SK-N-SH treated with all-trans-retinoic acid at 6 μM for 48 hours (cell line): ENCODE data around the gene CDH4.

ENCODE experiments used
- ATAC-seq: fragments of 200-7000 bp; cut with Tn5 transposase; 3 replicates; pipeline ENCODE4 v1.9.1; 2020; ENCODE audit warnings: mild to moderate bottlenecking, moderate library complexity
- ARNTL ChIP-seq: fragments of 450-650 bp; formaldehyde crosslinking; IDR thresholded peaks from 2 replicates; pipeline ENCODE4 v1.5.0; 2020; ENCODE audit warnings: low read depth, mild to moderate bottlenecking, moderate library complexity, borderline replicate concordance
- BACH2 ChIP-seq: fragments of 250-450 bp; sonication (Bioruptor Pico); IDR thresholded peaks from 2 replicates; pipeline ENCODE4 v1.9.0; 2021; ENCODE audit warnings: mild to moderate bottlenecking, borderline replicate concordance
- CSDC2 ChIP-seq: fragments of 250-450 bp; sonication (Bioruptor Pico); IDR thresholded peaks from 2 replicates; pipeline ENCODE4 v1.5.0; 2020; ENCODE audit warnings: mild to moderate bottlenecking, moderate library complexity
- ESRRG ChIP-seq: fragments of 250-450 bp; sonication (Bioruptor Pico); IDR thresholded peaks from 2 replicates; pipeline ENCODE4 v1.6.1; 2021; ENCODE audit warnings: mild to moderate bottlenecking
- GLIS3 ChIP-seq: fragments of 250-450 bp; sonication (Bioruptor Pico); IDR thresholded peaks from 2 replicates; pipeline ENCODE4 v1.5.0; 2020; ENCODE audit warnings: mild to moderate bottlenecking, moderate library complexity
- ISL1 ChIP-seq: fragments of 250-450 bp; sonication (Bioruptor Pico); IDR thresholded peaks from 2 replicates; pipeline ENCODE4 v2.1.2; 2022; ENCODE audit warnings: mild to moderate bottlenecking, moderate library complexity
- OSR1 ChIP-seq: fragments of 250-450 bp; sonication (Bioruptor Pico); IDR thresholded peaks from 2 replicates; pipeline ENCODE4 v1.8.0; 2022; ENCODE audit warnings: moderate library complexity, mild to moderate bottlenecking, inconsistent platforms
- PPARA ChIP-seq: fragments of 250-450 bp; sonication (Bioruptor Pico); IDR thresholded peaks from 2 replicates; pipeline ENCODE4 v1.5.0; 2020; ENCODE audit warnings: mild to moderate bottlenecking, borderline replicate concordance
- RARB ChIP-seq: fragments of 250-450 bp; sonication (Bioruptor Pico); IDR thresholded peaks from 2 replicates; pipeline ENCODE4 v1.8.0; 2021; ENCODE audit warnings: mild to moderate bottlenecking, moderate library complexity
- TCF4 ChIP-seq: fragments of 250-450 bp; sonication (Bioruptor Pico); IDR thresholded peaks from 2 replicates; pipeline ENCODE4 v1.8.0; 2021; ENCODE audit warnings: mild to moderate bottlenecking, moderate library complexity, borderline replicate concordance
- TOX ChIP-seq: fragments of 250-450 bp; sonication (Bioruptor Pico); IDR thresholded peaks from 2 replicates; pipeline ENCODE4 v1.8.0; 2021; ENCODE audit warnings: mild to moderate bottlenecking, moderate library complexity, borderline replicate concordance
- ZC3H10 ChIP-seq: fragments of 250-450 bp; sonication (Bioruptor Pico); IDR thresholded peaks from 2 replicates; pipeline ENCODE4 v1.5.1; 2021; ENCODE audit warnings: mild to moderate bottlenecking, moderate library complexity
- ZFP3 ChIP-seq: fragments of 250-450 bp; sonication (Bioruptor Pico); IDR thresholded peaks from 2 replicates; pipeline ENCODE4 v1.5.0; 2020; ENCODE audit warnings: mild to moderate bottlenecking, moderate library complexity
- ZFP30 ChIP-seq: fragments of 450-650 bp; formaldehyde crosslinking; IDR thresholded peaks from 2 replicates; pipeline ENCODE4 v1.5.0; 2022; ENCODE audit warnings: mild to moderate bottlenecking, moderate library complexity
- ZNF565 ChIP-seq: fragments of 450-650 bp; formaldehyde crosslinking; conservative IDR thresholded peaks from 2 replicates; pipeline ENCODE4 v1.5.0; 2020; ENCODE audit warnings: low read depth, mild to moderate bottlenecking, moderate library complexity
- ZNF70 ChIP-seq: fragments of 450-650 bp; formaldehyde crosslinking; IDR thresholded peaks from 2 replicates; pipeline ENCODE4 v1.5.0; 2020; ENCODE audit warnings: mild to moderate bottlenecking, moderate library complexity
- ZNF8 ChIP-seq: fragments of 450-650 bp; formaldehyde crosslinking; IDR thresholded peaks from 2 replicates; pipeline ENCODE4 v1.5.0; 2020; ENCODE audit warnings: mild to moderate bottlenecking, moderate library complexity
- TF ChIP-seq, protein P1 (sequence below): fragments of 250-450 bp; sonication (Bioruptor Pico); IDR thresholded peaks from 2 replicates; pipeline ENCODE4 v1.5.1; 2021; ENCODE audit warnings: mild to moderate bottlenecking, moderate library complexity
- TF ChIP-seq, protein P2 (sequence below): fragments of 250-450 bp; sonication (Bioruptor Pico); IDR thresholded peaks from 2 replicates; pipeline ENCODE4 v1.8.0; 2020; ENCODE audit warnings: mild to moderate bottlenecking, moderate library complexity, borderline replicate concordance
- TF ChIP-seq, protein P3 (sequence below): fragments of 250-450 bp; sonication (Bioruptor Pico); IDR thresholded peaks from 2 replicates; pipeline ENCODE4 v1.5.1; 2020; ENCODE audit warnings: low read depth, mild to moderate bottlenecking, moderate library complexity
- TF ChIP-seq, protein P4 (sequence below): fragments of 250-450 bp; sonication (Bioruptor Pico); IDR thresholded peaks from 2 replicates; pipeline ENCODE4 v1.5.0; 2020; ENCODE audit warnings: mild to moderate bottlenecking, moderate library complexity

CDH4 gene

DNA sequence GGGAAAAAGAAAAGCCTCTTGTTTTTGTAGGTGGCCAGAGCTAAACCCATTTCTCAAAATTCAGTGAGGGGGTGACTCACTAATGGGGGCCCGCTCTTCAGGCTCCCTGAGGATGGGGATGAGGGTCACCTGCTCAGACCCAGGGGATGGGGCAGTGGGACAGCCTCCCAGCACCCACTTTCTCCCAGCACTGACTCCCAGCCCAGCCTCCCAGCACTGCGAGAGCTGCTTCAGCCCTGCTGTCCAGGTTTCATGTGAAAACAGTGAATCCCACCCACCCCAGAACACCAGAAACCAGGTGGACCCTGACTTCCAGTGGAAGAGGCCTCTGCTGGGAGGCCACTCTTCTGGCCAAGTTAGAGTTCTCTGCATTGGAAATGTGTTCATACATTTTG is 362.6 kb downstream of the CDH4 start:
- no peak for TF ChIP-seq ISL1 (CRISPR knock-in tag)
- TF ChIP-seq ZC3H10: no peak
- TF ChIP-seq PPARA: no peak
- no peak for TF ChIP-seq ARNTL (CRISPR knock-in tag)
- TF ChIP-seq OSR1 (CRISPR knock-in tag): no peak
- TF ChIP-seq, protein P1, sequence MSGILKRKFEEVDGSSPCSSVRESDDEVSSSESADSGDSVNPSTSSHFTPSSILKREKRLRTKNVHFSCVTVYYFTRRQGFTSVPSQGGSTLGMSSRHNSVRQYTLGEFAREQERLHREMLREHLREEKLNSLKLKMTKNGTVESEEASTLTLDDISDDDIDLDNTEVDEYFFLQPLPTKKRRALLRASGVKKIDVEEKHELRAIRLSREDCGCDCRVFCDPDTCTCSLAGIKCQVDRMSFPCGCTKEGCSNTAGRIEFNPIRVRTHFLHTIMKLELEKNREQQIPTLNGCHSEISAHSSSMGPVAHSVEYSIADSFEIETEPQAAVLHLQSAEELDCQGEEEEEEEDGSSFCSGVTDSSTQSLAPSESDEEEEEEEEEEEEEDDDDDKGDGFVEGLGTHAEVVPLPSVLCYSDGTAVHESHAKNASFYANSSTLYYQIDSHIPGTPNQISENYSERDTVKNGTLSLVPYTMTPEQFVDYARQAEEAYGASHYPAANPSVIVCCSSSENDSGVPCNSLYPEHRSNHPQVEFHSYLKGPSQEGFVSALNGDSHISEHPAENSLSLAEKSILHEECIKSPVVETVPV (CRISPR knock-in tag): no peak
- TF ChIP-seq, protein P2, sequence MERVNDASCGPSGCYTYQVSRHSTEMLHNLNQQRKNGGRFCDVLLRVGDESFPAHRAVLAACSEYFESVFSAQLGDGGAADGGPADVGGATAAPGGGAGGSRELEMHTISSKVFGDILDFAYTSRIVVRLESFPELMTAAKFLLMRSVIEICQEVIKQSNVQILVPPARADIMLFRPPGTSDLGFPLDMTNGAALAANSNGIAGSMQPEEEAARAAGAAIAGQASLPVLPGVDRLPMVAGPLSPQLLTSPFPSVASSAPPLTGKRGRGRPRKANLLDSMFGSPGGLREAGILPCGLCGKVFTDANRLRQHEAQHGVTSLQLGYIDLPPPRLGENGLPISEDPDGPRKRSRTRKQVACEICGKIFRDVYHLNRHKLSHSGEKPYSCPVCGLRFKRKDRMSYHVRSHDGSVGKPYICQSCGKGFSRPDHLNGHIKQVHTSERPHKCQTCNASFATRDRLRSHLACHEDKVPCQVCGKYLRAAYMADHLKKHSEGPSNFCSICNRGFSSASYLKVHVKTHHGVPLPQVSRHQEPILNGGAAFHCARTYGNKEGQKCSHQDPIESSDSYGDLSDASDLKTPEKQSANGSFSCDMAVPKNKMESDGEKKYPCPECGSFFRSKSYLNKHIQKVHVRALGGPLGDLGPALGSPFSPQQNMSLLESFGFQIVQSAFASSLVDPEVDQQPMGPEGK (CRISPR knock-in tag): no peak
- TF ChIP-seq ZNF8 (CRISPR knock-in tag): no peak
- TF ChIP-seq ZNF565 (CRISPR knock-in tag): no peak
- TF ChIP-seq, all 23 proteins: peak for 0
- no peak for ATAC-seq

DNA sequence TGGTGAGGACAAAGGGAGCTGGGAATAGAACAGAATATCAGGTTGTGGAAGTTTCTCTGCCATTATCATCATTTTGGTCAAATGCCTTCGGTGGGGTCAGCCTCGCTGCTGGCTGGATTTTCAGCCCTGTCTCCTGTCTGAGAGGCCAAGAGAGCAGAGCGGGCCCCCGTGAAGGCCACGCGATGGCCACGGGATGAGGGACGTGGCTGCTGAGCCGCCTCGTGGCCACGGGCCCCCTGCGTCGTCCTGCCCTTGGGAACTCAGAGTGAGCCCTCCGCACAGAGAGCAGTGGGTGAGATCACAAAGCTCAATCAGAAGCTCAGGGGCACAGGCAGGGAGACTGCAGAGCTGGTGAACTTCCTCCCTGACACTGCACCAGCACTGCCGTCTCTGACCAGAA is 363.7 kb downstream of the CDH4 start:
- TF ChIP-seq TOX (CRISPR knock-in tag): no peak
- TF ChIP-seq, protein P3, sequence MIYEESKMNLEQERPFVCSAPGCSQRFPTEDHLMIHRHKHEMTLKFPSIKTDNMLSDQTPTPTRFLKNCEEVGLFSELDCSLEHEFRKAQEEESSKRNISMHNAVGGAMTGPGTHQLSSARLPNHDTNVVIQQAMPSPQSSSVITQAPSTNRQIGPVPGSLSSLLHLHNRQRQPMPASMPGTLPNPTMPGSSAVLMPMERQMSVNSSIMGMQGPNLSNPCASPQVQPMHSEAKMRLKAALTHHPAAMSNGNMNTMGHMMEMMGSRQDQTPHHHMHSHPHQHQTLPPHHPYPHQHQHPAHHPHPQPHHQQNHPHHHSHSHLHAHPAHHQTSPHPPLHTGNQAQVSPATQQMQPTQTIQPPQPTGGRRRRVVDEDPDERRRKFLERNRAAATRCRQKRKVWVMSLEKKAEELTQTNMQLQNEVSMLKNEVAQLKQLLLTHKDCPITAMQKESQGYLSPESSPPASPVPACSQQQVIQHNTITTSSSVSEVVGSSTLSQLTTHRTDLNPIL (CRISPR knock-in tag): no peak
- no peak for TF ChIP-seq ESRRG
- no peak for TF ChIP-seq GLIS3 (CRISPR knock-in tag)
- TF ChIP-seq, protein P2 (CRISPR knock-in tag): no peak
- no peak for TF ChIP-seq ISL1 (CRISPR knock-in tag)
- TF ChIP-seq OSR1 (CRISPR knock-in tag): no peak
- no peak for TF ChIP-seq CSDC2 (CRISPR knock-in tag)
- no peak for ATAC-seq

DNA sequence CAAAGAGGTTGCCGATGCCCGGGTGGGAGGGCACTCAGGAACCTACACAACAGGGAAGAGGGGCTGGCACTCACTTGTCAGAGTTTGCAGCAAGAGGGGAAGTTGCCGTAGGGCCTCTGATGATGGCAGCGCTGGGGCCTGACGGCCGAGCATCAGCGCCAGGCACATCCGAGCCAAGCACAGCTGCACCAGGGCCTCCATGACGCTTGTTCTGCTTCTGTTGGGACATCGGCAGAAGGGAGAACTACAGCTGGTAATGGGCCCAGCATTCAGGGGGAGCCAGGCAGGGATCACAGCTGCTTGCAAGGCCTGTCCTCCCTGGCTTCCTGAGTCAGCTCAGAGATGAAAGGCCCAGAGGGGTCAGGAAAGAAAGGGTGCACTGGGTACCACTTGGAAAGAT is 367.7 kb downstream of the CDH4 start:
- no peak for ATAC-seq
- TF ChIP-seq PPARA: no peak
- no peak for TF ChIP-seq ZC3H10

DNA sequence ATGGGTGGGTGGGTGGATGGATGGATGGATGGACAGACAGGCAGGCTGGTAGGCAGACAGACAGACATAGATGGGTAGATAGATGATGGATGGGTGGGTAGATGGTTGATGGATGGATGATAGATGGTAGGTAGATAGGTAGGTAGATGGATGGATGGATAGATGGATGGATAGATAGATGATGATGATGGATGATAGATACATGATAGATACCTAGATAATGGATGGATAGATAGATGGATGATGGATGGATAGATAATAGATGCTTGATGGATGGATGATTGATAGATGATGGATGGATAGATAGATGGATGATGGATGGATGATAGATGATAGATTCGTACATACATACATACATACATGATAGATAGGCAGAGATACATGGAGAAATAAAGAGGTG is 368.1 kb downstream of the CDH4 start:
- TF ChIP-seq ISL1 (CRISPR knock-in tag) (no peak), ZNF70 (CRISPR knock-in tag) (no peak), ZFP3 (CRISPR knock-in tag) (no peak)
- ATAC-seq: no peak

DNA sequence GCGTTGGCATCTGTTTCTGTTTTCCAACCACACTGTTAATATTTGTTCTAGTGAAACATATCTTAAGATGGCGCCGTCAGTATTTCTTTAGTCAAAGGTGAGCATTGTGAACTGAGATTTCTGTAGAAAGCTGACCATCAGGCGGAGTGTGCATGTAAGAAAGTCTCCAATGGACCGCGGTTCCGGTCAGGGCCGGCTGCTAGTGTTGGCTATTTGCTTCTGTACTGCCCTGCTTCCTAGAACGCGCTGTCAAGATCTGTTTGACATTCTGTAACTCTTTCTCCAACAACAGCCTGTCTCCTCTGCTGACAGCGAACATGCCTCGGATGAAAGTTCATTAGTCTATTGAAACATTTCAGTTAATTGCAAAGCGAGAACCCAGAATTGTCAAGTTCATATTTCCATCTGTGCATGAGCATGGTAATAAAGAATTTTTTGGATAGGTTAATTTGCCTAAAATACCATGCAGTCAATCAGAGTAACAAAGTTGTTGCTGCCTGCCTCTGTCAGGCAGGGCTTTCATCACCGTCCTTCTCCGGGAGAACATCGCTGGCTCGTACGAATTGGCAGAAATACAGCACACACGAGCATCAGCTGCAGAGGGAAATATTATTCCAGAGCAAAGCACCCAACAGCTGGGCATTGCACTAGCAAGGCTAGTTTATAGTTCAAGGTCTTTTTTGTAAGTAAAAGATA is 369.1 kb downstream of the CDH4 start:
- ATAC-seq: no peak
- no peak for TF ChIP-seq ZNF70 (CRISPR knock-in tag)
- TF ChIP-seq ZFP30 (CRISPR knock-in tag): no peak
- TF ChIP-seq ZFP3 (CRISPR knock-in tag): no peak
- no peak for TF ChIP-seq ZNF565 (CRISPR knock-in tag)
- no peak for TF ChIP-seq RARB (CRISPR knock-in tag)
- TF ChIP-seq TOX (CRISPR knock-in tag): no peak
- TF ChIP-seq, protein P4, sequence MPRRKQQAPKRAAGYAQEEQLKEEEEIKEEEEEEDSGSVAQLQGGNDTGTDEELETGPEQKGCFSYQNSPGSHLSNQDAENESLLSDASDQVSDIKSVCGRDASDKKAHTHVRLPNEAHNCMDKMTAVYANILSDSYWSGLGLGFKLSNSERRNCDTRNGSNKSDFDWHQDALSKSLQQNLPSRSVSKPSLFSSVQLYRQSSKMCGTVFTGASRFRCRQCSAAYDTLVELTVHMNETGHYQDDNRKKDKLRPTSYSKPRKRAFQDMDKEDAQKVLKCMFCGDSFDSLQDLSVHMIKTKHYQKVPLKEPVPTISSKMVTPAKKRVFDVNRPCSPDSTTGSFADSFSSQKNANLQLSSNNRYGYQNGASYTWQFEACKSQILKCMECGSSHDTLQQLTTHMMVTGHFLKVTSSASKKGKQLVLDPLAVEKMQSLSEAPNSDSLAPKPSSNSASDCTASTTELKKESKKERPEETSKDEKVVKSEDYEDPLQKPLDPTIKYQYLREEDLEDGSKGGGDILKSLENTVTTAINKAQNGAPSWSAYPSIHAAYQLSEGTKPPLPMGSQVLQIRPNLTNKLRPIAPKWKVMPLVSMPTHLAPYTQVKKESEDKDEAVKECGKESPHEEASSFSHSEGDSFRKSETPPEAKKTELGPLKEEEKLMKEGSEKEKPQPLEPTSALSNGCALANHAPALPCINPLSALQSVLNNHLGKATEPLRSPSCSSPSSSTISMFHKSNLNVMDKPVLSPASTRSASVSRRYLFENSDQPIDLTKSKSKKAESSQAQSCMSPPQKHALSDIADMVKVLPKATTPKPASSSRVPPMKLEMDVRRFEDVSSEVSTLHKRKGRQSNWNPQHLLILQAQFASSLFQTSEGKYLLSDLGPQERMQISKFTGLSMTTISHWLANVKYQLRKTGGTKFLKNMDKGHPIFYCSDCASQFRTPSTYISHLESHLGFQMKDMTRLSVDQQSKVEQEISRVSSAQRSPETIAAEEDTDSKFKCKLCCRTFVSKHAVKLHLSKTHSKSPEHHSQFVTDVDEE (CRISPR knock-in tag): no peak
- no peak for TF ChIP-seq ISL1 (CRISPR knock-in tag)
- no peak for TF ChIP-seq ESRRG
- no peak for TF ChIP-seq ZC3H10
- no peak for TF ChIP-seq TCF4 (CRISPR knock-in tag)
- TF ChIP-seq ARNTL (CRISPR knock-in tag): no peak
- TF ChIP-seq CSDC2 (CRISPR knock-in tag): no peak
- no peak for TF ChIP-seq GLIS3 (CRISPR knock-in tag)
- TF ChIP-seq OSR1 (CRISPR knock-in tag): no peak
- TF ChIP-seq, protein P2 (CRISPR knock-in tag): no peak
- no peak for TF ChIP-seq BACH2 (CRISPR knock-in tag)
- TF ChIP-seq ZNF8 (CRISPR knock-in tag): no peak
